MG63 (cell line): ENCODE data around the gene ZNF22. TPM values are rescaled to one million over a fixed set of nuclear protein-coding genes. Genes with fewer than 3 reads are reported as not detected.

Experiments used
- DNase-seq: peaks from one replicate; pipeline ENCODE4 v3.0.0-alpha.2; 2020
- H3K27me3 ChIP-seq: fragments of 250-450 bp; sonication (Bioruptor Pico); 2 replicates; pipeline ENCODE4 v1.5.1; 2020; ENCODE audit warnings: mild to moderate bottlenecking, moderate library complexity
- H3K36me3 ChIP-seq: fragments of 250-450 bp; sonication (Bioruptor Pico); 2 replicates; pipeline ENCODE4 v1.5.1; 2020; ENCODE audit warnings: mild to moderate bottlenecking, moderate library complexity
- H3K4me3 ChIP-seq: fragments of 250-450 bp; sonication (Bioruptor Pico); 2 replicates; pipeline ENCODE4 v1.5.1; 2020; ENCODE audit warnings: mild to moderate bottlenecking, moderate library complexity
- H3K9me3 ChIP-seq: fragments of 250-450 bp; sonication (Bioruptor Pico); 2 replicates; pipeline ENCODE4 v1.5.1; 2020; ENCODE audit warnings: mild to moderate bottlenecking, moderate library complexity
- total RNA-seq: library from RNA; depleted of rRNA; stranded (reverse); fragments of >200 nt; shearing (Covaris generic); gene quantifications from 2 replicates; pipeline ENCODE4 v1.2.3, GENCODE V29; 2014; ENCODE audit warnings: low replicate concordance

The ZNF22 gene
- total RNA-seq, 1 experiment from 2014 or later: 15.5 TPM

GRCh38 chr10:44961931-44962750 is 38.6 kb upstream of the ZNF22 start:
- no peaks in the 10 kb centered on the region for H3K27me3 ChIP-seq
- H3K36me3 ChIP-seq: no peaks in the 10 kb centered on the region
- no peaks in the 10 kb centered on the region for H3K9me3 ChIP-seq
- DNase-seq: no peak
- H3K4me3 ChIP-seq: no peak overlapping the region

DNA sequence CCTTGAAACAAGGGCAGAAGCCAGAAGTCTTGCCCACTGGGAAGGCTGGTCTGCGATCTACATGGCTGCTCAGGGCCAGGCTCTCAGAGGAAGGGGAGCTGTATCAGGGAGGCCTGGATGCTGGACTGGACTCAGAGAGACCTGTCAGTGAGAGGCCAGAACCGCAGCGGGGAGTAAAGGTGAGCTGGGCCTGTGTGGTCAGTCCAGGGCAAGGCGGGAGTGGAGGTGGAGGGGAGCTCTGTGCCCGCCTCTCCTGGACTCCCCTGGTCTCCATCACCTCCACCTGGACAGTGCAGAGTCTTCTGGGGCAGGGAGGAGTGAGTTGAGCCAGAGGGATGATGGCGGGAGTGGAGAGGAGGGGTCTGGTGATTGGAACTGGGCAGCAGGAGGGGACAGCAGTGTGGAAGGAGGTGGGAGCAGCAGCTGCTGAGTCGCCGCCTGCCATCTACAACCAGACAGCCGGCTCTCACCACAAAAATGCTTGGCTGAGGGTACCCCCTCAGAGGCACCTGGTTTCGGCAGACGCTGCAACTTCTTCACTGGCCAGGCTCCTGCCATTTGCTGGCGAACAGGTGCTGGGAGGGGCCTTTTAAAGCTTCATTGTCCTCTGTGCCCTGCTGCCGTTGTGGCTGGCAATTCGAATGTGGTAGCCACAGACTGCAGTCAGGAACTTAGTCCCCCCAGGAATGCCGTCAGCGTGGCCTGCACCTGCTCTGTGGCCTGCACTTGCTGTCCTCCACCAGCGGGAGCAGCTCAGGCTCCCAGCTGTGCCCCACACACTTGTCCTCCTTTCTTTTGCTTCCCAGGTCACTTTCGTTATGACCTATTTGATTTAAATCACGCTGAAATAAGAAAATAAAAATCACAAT is 37.6 kb upstream of the ZNF22 start:
- Histone ChIP-seq H3K4me3 (no peak overlapping the region), H3K36me3 (no peaks in the 10 kb centered on the region), H3K27me3 (no peaks in the 10 kb centered on the region), H3K9me3 (no peaks in the 10 kb centered on the region)
- no peak for DNase-seq

DNA sequence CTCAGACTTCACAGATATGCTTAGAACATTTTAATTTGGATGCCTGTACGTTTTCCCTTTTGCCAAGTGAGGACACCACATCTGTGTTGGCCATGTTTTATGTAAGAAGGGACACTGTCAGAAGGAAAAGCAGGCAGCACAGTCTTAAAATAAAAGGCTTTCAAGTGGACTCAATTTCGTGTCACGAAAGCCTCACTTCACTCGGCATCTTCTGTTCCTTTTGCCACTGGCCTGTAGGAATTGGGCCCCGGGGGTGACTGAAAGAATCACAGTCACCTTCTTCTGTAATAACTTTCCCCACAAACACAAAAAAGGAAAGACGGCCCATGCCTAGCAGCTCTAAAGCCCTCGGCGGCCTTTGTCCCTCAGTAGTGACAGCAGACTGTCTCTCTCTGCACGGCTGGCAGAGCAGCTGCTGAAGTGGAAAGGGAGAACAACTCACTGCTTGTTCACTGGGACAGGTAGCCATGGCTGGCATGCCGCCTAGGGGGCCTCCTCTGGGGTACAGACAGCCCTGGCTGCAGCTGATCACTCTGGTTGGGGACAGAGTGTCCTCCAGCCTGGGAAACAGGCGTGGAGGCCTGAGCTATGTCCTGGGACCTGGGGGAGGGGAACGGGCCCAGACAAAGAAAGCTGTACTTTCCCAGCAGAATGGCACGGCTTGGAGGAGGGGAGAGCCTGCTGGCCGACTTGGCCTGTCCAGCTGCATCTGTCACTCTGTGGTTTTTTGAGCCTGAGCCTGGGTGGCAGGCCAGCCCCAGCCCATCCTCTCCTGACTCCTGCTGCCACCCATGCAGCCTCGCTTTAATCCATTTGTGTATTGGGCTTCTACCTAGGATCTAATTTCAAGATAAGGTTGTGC is 36.7 kb upstream of the ZNF22 start:
- H3K4me3 ChIP-seq: no peak overlapping the region
- no peak for DNase-seq

GRCh38 chr10:44965104-44965503 is 35.6 kb upstream of the ZNF22 start:
- Histone ChIP-seq H3K4me3 (no peak overlapping the region), H3K36me3 (no peaks in the 10 kb centered on the region), H3K27me3 (no peaks in the 10 kb centered on the region), H3K9me3 (no peaks in the 10 kb centered on the region)
- DNase-seq: no peak

More for the DNA sequence above, 36.7 kb upstream of the ZNF22 start:
- Histone ChIP-seq H3K27me3 (no peaks in the 10 kb centered on the region), H3K36me3 (no peaks in the 10 kb centered on the region), H3K9me3 (no peaks in the 10 kb centered on the region)

DNA sequence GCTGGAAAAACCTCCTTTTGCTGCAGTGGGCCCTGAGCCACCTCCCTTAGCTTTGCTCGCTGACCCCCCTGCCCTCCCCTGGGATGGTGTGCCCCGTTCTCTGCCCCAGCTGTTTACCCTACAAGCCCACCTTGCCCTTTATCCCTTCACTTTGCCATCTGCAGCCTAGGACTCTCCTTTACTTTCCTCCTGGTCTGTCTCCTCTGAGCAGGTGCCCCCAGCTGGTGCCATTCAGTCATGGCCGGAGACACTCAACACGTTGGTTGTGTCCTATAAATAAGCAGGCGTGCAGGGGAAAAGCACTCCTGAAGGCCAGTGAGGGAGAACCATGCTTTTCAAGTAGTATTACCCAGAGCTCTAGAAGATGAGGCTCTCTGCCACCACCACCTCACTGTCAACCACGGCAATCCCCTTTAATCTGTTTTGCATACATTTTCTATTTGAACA is 35.0 kb upstream of the ZNF22 start:
- Histone ChIP-seq H3K9me3 (no peaks in the 10 kb centered on the region), H3K4me3 (no peak overlapping the region), H3K27me3 (no peaks in the 10 kb centered on the region), H3K36me3 (no peaks in the 10 kb centered on the region)
- no peak for DNase-seq

- Histone ChIP-seq H3K27me3 (no peaks in the 10 kb centered on the region), H3K4me3 (no peak overlapping the region), H3K36me3 (no peaks in the 10 kb centered on the region), H3K9me3 (no peaks in the 10 kb centered on the region)
- no peak for DNase-seq
These were observed 34.5 kb upstream of the ZNF22 start for GRCh38 chr10:44966129-44966815.

DNA sequence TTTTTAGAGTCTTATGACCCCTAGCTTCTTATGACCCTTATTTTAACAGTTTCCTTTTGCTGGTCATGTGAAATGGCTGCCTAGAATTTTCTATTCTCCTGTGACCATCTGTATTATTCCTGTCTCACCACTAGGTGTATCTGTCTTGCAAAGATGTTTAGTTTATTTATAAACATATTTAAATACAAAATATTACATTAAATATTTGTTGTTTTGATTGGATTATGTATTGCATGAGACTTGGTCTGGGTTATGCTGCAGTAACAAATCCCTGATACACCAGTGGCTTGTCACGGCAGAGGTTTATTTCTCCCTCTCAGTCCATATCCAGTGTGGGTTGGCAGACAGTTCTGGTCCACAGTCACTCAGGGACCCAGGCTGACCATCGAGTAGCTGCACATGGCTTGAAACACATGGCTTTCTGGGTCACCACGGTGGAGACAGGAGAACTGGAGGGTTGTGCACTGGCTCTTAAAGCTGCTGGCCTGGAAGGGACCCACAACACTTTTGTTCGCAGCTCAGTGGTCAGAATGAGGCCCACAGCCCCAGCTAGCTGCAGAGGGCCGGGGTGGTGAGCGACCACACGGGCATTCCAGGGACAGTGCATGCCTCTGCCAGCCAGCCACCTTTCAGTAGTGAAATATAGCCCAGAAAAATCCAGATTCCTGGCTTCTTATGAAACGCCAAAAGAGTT is 33.8 kb upstream of the ZNF22 start:
- H3K36me3 ChIP-seq: no peaks in the 10 kb centered on the region
- H3K4me3 ChIP-seq: no peak overlapping the region
- no peak for DNase-seq
- H3K27me3 ChIP-seq: no peaks in the 10 kb centered on the region
- no peaks in the 10 kb centered on the region for H3K9me3 ChIP-seq

DNA sequence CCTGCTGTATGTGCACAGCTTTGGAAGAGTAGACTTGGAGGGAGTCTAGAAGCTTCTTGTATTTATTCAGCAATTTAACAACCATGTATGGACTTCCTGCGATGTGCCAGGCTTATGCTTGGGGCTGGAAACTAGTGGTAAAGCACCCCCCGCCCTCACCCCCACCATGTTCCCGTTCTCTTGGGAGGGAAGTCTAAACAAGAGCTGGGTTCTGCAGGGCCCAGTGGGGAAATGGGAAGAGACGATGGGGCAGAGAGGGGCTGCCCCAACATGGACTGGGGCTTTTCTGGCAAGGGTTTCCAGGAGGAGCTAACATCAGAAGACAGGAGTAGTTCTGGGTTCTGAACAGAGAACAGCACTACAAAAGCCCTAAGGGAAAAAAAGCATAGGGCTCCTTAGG is 33.1 kb upstream of the ZNF22 start:
- DNase-seq: no peak
- no peaks in the 10 kb centered on the region for H3K27me3 ChIP-seq
- no peaks in the 10 kb centered on the region for H3K9me3 ChIP-seq

DNA sequence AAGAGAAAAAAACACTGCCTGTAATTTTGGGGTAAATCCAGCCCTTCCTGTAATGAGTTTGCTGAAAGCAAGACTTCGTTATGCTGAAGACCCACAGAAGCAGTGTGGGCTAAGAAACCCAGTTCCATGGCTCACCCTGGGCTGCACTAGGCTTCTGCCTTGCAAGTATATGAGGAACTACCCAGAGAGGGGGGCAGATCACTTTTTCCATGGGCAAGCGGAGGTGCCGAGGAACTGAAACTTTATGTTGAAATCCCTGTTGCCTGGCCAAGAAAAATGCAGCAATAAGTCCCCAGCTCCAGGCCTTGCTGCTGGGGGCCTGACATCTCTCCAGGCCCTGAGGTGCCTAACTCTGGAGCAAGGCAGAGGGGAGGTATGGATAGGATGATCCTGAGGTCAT is 32.6 kb upstream of the ZNF22 start:
- no peaks in the 10 kb centered on the region for H3K27me3 ChIP-seq
- no peak for DNase-seq
- no peaks in the 10 kb centered on the region for H3K9me3 ChIP-seq
- no peak overlapping the region for H3K4me3 ChIP-seq
- H3K36me3 ChIP-seq: no peaks in the 10 kb centered on the region

More for the DNA sequence above, 33.1 kb upstream of the ZNF22 start:
- no peak overlapping the region for H3K4me3 ChIP-seq
- H3K36me3 ChIP-seq: no peaks in the 10 kb centered on the region

- no peak for DNase-seq
- no peaks in the 10 kb centered on the region for H3K27me3 ChIP-seq
These were observed 32.0 kb upstream of the ZNF22 start for GRCh38 chr10:44968500-44969400.

DNA sequence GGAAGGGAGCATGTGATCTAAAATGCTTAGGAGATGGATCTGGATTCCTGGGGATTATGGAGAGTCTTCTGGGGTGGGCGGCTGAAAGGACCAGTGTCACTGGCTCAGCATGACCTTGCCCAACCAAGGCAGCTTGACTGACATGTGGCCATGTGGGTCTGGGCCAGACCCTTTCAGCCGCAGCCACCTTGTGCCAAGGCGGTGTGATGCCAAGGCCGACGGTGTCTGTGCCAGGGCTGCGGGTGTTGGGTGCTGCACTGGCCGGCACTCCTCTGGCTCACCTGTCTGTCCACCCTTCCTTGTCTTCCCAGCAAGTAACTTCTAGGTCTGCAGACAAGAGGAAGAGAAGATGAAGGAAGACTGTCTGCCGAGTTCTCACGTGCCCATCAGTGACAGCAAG is 30.9 kb upstream of the ZNF22 start:
- no peak for DNase-seq
- H3K36me3 ChIP-seq: no peaks in the 10 kb centered on the region
- H3K27me3 ChIP-seq: no peaks in the 10 kb centered on the region

More at GRCh38 chr10:44968500-44969400, 32.0 kb upstream of the ZNF22 start:
- H3K36me3 ChIP-seq: no peaks in the 10 kb centered on the region
- H3K4me3 ChIP-seq: no peak overlapping the region
- no peaks in the 10 kb centered on the region for H3K9me3 ChIP-seq

GRCh38 chr10:44970812-44971395 is 29.8 kb upstream of the ZNF22 start:
- Histone ChIP-seq H3K4me3 (no peak overlapping the region), H3K36me3 (no peaks in the 10 kb centered on the region), H3K27me3 (no peaks in the 10 kb centered on the region), H3K9me3 (no peaks in the 10 kb centered on the region)
- no peak for DNase-seq

More for the DNA sequence above, 30.9 kb upstream of the ZNF22 start:
- Histone ChIP-seq H3K9me3 (no peaks in the 10 kb centered on the region), H3K4me3 (no peak overlapping the region)

DNA sequence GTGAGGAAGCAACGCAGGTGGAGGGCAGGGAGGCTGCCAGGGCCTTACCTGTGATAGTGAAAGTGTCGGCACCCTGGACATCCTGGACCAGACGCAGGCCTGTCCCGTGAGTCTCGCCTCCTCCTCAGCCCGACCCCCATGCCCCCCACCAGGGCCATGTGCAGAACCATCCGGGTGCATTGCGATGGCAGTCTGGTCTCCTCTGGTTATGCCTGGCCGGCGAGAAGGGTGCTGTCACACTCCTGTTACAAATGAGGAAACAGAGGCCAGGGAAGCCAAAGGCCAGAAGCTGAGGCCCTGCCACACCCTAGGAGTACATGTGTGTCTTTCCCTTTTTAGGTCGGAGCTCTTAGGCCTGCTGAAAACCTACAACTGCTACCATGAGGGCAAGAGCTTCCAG is 29.3 kb upstream of the ZNF22 start:
- no peak overlapping the region for H3K4me3 ChIP-seq
- no peaks in the 10 kb centered on the region for H3K36me3 ChIP-seq
- no peaks in the 10 kb centered on the region for H3K27me3 ChIP-seq
- H3K9me3 ChIP-seq: no peaks in the 10 kb centered on the region
- DNase-seq: no peak

DNA sequence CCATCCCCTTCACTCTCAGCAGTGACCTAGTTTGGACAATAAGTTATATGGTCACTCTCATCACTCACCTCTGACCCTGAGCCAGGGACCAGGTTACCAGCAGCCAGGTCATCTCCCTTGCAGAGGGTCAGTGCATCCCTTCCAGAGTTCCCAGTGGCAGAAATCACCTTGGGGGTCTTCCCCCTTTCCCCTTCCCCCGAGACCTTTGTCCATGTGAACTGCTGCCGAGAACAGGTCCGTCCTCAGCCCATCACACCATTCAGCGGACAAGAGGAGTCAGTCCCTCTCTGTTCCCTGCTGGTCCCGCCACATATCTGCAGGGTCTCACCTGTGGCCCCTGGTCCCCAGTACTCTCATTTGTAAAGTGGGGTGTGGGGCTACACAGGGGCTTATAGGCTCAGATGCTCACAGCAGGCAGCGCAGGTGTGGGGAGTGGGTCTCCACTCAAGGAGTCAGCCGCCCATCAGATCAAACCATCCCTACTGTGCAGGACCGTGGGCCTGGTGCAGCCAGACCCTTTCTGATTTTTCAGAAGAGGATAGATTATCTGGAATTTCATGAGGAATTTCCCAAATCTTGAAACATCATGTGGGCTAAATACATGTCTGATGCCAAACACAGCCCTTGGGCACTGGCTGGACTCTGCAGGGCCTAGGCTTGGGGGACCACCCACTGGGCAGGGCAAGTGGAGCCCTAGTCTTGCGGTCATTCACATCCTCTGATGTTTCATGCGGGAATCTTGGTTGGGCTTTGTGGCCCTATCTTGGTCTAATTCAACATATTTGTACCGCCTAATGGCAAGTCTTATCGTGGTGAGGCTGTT is 28.6 kb upstream of the ZNF22 start:
- Histone ChIP-seq H3K9me3 (no peaks in the 10 kb centered on the region), H3K36me3 (no peaks in the 10 kb centered on the region), H3K4me3 (no peak overlapping the region), H3K27me3 (no peaks in the 10 kb centered on the region)
- DNase-seq: no peak
